ENCODE results near the gene ZNF454.

Gene ZNF454

DNA sequence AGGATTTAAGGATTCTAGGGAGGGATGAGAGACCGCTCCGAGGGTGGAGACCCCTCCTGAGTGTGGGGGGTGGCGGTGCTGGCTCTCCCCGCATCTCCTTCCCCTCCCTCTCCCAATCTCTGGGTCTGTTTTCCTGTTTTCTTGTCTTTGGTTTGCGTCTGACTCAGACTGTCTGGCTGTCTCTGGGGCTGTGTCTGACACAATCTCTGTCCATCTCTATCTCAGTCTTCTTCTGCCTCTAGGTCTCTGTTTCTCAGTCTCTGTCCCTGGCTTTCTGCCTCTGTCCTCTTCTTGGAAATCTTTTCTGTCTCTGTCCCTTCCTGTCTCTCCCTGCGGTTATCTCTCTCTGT is 54.3 kb downstream of the ZNF454 start:
- peaks cover 5% of the 10 kb centered on the region for H3K27me3 ChIP-seq
- no peak overlapping the region for H3K4me3 ChIP-seq (ENCODE audit: low read depth, low read length)
- no peaks in the 10 kb centered on the region for H3K9me3 ChIP-seq

DNA sequence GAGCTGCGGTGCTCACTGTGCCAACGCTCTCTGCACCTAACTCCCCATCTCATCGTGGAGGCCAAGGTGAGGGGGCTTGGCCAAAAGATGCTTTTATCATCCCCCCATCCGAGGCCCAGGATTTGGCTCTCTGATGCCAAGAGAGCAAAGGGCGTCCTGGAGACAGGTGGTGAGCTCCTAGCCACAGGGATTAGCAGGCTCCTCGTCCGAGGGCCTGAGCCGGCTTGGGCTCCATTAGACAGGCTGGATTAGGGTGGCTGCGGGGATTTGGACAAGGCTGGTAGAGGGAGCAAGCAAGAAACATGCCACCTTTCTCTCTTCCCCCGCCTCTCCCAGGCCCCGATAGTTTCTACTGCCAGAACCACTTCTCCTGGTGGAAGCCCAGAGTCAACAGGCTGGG is 55.2 kb downstream of the ZNF454 start:
- Histone ChIP-seq H3K36me3 (no peaks in the 10 kb centered on the region), H3K27me3 (peaks cover 5% of the 10 kb centered on the region), H3K4me3 (ENCODE audit: low read depth, low read length) (no peak overlapping the region), H3K9me3 (no peaks in the 10 kb centered on the region), H3K4me1 (no peaks in the 10 kb centered on the region)
- TF ChIP-seq, protein P1, sequence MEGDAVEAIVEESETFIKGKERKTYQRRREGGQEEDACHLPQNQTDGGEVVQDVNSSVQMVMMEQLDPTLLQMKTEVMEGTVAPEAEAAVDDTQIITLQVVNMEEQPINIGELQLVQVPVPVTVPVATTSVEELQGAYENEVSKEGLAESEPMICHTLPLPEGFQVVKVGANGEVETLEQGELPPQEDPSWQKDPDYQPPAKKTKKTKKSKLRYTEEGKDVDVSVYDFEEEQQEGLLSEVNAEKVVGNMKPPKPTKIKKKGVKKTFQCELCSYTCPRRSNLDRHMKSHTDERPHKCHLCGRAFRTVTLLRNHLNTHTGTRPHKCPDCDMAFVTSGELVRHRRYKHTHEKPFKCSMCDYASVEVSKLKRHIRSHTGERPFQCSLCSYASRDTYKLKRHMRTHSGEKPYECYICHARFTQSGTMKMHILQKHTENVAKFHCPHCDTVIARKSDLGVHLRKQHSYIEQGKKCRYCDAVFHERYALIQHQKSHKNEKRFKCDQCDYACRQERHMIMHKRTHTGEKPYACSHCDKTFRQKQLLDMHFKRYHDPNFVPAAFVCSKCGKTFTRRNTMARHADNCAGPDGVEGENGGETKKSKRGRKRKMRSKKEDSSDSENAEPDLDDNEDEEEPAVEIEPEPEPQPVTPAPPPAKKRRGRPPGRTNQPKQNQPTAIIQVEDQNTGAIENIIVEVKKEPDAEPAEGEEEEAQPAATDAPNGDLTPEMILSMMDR (IDR thresholded peaks at IDR 0.05; ENCODE audit: low read depth, low read length), result no peak
- no peak for DNase-seq

More for the DNA sequence above, 54.3 kb downstream of the ZNF454 start:
- Histone ChIP-seq H3K36me3 (no peaks in the 10 kb centered on the region), H3K4me1 (no peaks in the 10 kb centered on the region)
- DNase-seq, result no peak
- TF ChIP-seq, protein P1 (IDR thresholded peaks at IDR 0.05; ENCODE audit: low read depth, low read length), result no peak

DNA sequence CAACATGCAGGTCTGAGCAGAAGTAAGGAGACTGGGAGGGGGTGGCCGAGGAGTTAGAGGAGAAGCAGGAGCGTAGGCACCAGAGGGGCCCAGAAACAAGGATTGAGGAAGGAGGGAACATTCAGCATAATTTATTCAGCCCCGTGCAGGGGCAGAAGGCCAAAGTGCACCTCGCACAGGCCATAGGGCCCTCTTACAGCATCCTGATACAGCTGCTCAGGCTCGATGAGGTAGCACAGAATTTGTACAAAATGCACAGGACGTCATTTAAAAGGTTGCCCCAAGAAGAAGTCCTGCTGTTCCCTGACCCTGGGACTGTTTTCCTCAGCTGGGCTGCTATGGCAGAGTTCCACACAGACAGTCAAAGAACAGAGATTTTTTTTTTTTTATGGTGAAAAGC is 56.2 kb downstream of the ZNF454 start:
- TF ChIP-seq, protein P1 (IDR thresholded peaks at IDR 0.05; ENCODE audit: low read depth, low read length), result no peak
- H3K4me3 ChIP-seq (ENCODE audit: low read depth, low read length), result no peak overlapping the region
- peaks cover 5% of the 10 kb centered on the region for H3K27me3 ChIP-seq
- no peaks in the 10 kb centered on the region for H3K4me1 ChIP-seq
- H3K36me3 ChIP-seq, result no peaks in the 10 kb centered on the region
- no peaks in the 10 kb centered on the region for H3K9me3 ChIP-seq
- DNase-seq, result no peak

DNA sequence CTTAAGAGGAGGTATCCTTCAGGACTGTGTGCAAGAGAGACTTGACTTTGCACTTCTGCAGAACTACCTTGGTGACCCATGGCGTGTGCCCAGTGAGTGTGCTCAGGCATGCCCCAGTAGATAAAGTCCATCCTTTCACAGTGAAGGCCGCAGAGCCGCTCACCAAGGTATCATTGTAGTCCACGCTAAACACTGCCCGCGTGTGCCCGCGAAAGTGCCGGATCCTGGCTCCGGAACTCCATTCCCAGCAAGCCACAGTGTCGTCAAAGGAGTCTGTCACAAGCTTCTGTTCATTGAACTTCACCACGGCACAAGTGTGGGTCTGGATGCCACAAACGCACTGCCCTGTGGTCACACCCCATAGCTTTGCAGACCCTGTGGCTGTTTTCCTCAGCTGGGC is 57.4 kb downstream of the ZNF454 start:
- Histone ChIP-seq H3K36me3 (no peaks in the 10 kb centered on the region), H3K4me1 (no peaks in the 10 kb centered on the region), H3K9me3 (no peaks in the 10 kb centered on the region), H3K4me3 (ENCODE audit: low read depth, low read length) (no peak overlapping the region), H3K27me3 (peaks cover 5% of the 10 kb centered on the region)
- TF ChIP-seq, protein P1 (IDR thresholded peaks at IDR 0.05; ENCODE audit: low read depth, low read length), result no peak
- DNase-seq, result no peak

DNA sequence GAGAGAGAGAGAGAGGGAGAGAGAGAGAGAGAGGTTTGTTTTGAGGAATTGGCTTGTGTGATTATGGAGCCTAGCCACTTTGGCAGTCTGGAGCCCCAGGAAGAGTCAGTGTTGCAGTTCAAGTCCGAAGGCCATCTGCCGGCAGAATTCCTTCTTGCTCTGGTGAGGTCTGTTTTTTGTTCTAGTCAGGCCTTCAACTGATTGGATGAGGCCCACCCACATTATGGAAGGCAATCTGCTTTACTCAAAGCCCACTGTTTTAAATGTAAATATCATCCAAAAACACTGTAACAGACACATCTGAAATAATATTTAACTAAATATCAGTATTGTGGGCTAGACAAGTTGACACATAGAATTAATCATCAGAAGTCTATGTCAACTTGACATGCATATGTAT is 65.6 kb downstream of the ZNF454 start:
- no peak for DNase-seq
- Histone ChIP-seq H3K4me3 (ENCODE audit: low read depth, low read length) (no peak overlapping the region), H3K36me3 (no peaks in the 10 kb centered on the region), H3K27me3 (no peaks in the 10 kb centered on the region), H3K4me1 (no peaks in the 10 kb centered on the region), H3K9me3 (no peaks in the 10 kb centered on the region)
- TF ChIP-seq, protein P1 (IDR thresholded peaks at IDR 0.05; ENCODE audit: low read depth, low read length), result no peak

- H3K4me3 ChIP-seq (ENCODE audit: low read depth, low read length), result no peak overlapping the region
- H3K9me3 ChIP-seq, result no peaks in the 10 kb centered on the region
- TF ChIP-seq, protein P1 (IDR thresholded peaks at IDR 0.05; ENCODE audit: low read depth, low read length), result peak; percentile 33; the same call in 1 of the 2 replicates
- no peaks in the 10 kb centered on the region for H3K36me3 ChIP-seq
- no peaks in the 10 kb centered on the region for H3K27me3 ChIP-seq
- no peak for DNase-seq
- H3K4me1 ChIP-seq, result no peaks in the 10 kb centered on the region
Measured at GRCh38 chr5:179008667-179009066, 67.7 kb downstream of the ZNF454 start.

Data from BE2C (cell line).